Neural progenitor cell (in vitro differentiated cells): Measurements from ENCODE around the gene NETO1.

Source experiments
- CTCF ChIP-seq: fragments of 200-600 bp; sonication (generic); IDR thresholded peaks from 2 replicates; pipeline ENCODE4 v1.5.1; 2017; ENCODE audit warnings: antibody characterized with exemption, mild to moderate bottlenecking
- EZH2 ChIP-seq: fragments of 200-600 bp; sonication (generic); IDR thresholded peaks from 2 replicates; pipeline ENCODE4 v1.6.1; 2017; ENCODE audit warnings: antibody characterized with exemption, mild to moderate bottlenecking, moderate library complexity
- EZH2phosphoT487 ChIP-seq: fragments of 200-600 bp; sonication (generic); IDR thresholded peaks from 2 replicates; pipeline ENCODE4 v1.6.1; 2017; ENCODE audit warnings: antibody characterized with exemption

- TF ChIP-seq EZH2 (no peak), EZH2phosphoT487 (no peak), CTCF (no peak)
Measured at GRCh38 chr18:72727776-72728175, 140.0 kb downstream of the NETO1 start.
